Keratinocyte (primary cell): ENCODE data around the gene AJAP1. TPM values are rescaled to one million over a fixed set of nuclear protein-coding genes. Genes with fewer than 3 reads are reported as not detected.

ENCODE experiments used
- DNase-seq: peaks from one replicate; pipeline ENCODE4 v3.0.0-alpha.2; 2011; ENCODE audit warnings: low read depth, missing footprints, low spot score
- FAIRE-seq: peaks from 2 replicates; lab custom pipeline; 2011; peaks lifted over from hg19 to GRCh38; lab: Jason Lieb, UNC
- H2AFZ ChIP-seq: 2 replicates; pipeline ENCODE4 v1.6.0; 2012; ENCODE audit warnings: low read length, control low read depth, inconsistent platforms; ENCODE audit not compliant: control insufficient read depth
- H3K27ac ChIP-seq: 2 replicates; pipeline ENCODE4 v1.5.1; 2011; ENCODE audit warnings: low read length; ENCODE audit not compliant: control insufficient read depth, insufficient read depth
- H3K27me3 ChIP-seq: 3 replicates; pipeline ENCODE4 v1.6.0; 2011; ENCODE audit warnings: low read length; ENCODE audit not compliant: control insufficient read depth, insufficient read depth; ENCODE audit errors: extremely low read depth
- H3K36me3 ChIP-seq, 2 experiments: 2 replicates in 1 of 2; 3 replicates in 1 of 2; pipeline ENCODE4 v1.5.1; 2011; ENCODE audit warnings: low read length in 2 of 2, mild to moderate bottlenecking in 1 of 2; ENCODE audit not compliant: control insufficient read depth in 2 of 2, insufficient read depth in 2 of 2; ENCODE audit errors: extremely low read depth in 1 of 2
- H3K4me1 ChIP-seq: 3 replicates; pipeline ENCODE4 v1.5.1; 2011; ENCODE audit warnings: low read length; ENCODE audit not compliant: control insufficient read depth, insufficient read depth; ENCODE audit errors: extremely low read depth
- H3K4me2 ChIP-seq: 3 replicates; pipeline ENCODE4 v1.6.0; 2011; ENCODE audit warnings: low read depth, low read length; ENCODE audit not compliant: control insufficient read depth, insufficient read depth; ENCODE audit errors: extremely low read depth
- H3K4me3 ChIP-seq, 3 experiments: fragments of 200-600 bp in 1 of 3; sonication (generic) in 1 of 3; 2 replicates in 2 of 3; 3 replicates in 1 of 3; pipeline ENCODE4 v1.5.1; 2011 to 2016; ENCODE audit warnings: low read length in 3 of 3, mild to moderate bottlenecking in 3 of 3, control low read depth in 2 of 3, inconsistent platforms in 1 of 3, low read depth in 1 of 3, mixed read lengths in 1 of 3, mixed run types in 1 of 3, moderate library complexity in 1 of 3; ENCODE audit not compliant: control insufficient read depth in 2 of 3, insufficient read depth in 2 of 3; ENCODE audit errors: extremely low read depth in 1 of 3
- H3K79me2 ChIP-seq: 2 replicates; pipeline ENCODE4 v1.6.0; 2012; ENCODE audit warnings: low read length; ENCODE audit not compliant: control insufficient read depth, insufficient read depth
- H3K9ac ChIP-seq: 3 replicates; pipeline ENCODE4 v1.6.0; 2011; ENCODE audit warnings: low read length; ENCODE audit not compliant: control insufficient read depth, insufficient read depth; ENCODE audit errors: extremely low read depth
- H3K9me1 ChIP-seq: 3 replicates; pipeline ENCODE4 v1.6.0; 2011; ENCODE audit warnings: low read length; ENCODE audit not compliant: control insufficient read depth, insufficient read depth; ENCODE audit errors: extremely low read depth
- H3K9me3 ChIP-seq: 2 replicates; pipeline ENCODE4 v1.5.1; 2012; ENCODE audit warnings: low read depth, low read length; ENCODE audit not compliant: control insufficient read depth
- H4K20me1 ChIP-seq: 3 replicates; pipeline ENCODE4 v1.6.0; 2011; ENCODE audit warnings: low read length; ENCODE audit not compliant: control insufficient read depth, insufficient read depth; ENCODE audit errors: extremely low read depth
- EZH2 ChIP-seq: IDR thresholded peaks from one replicate; pipeline ENCODE4 v1.6.1; 2012; ENCODE audit warnings: inconsistent platforms, mild to moderate bottlenecking, low read length, moderate library complexity
- dilution Hi-C: fragments of 300-500 bp; cut with MboI; formaldehyde crosslinking; loops from one replicate; pipeline ENCODE4 v1.7.0; 2020; ENCODE audit warnings: low sequenced_read_pairs; ENCODE audit not compliant: extremely low pct_ligation_motif_present
- polyA plus RNA-seq, 5 experiments: library from polyadenylated mRNA; depleted of rRNA in 3 of 5; stranded (reverse) in 3 of 5; stranded (forward) in 1 of 5; unstranded in 1 of 5; fragments of >200 nt; gene quantifications; 1 replicate in 1 of 5; 2 replicates in 3 of 5; 3 replicates in 1 of 5; pipeline versions ENCODE4 v1.2.1 to v1.2.3, GENCODE V29; 2011 to 2012; ENCODE audit warnings: missing spikeins in 2 of 5, low read depth in 1 of 5, low replicate concordance in 1 of 5
- TF ChIP-seq, protein P1 (sequence below), 3 experiments: IDR thresholded peaks in 1 of 3; conservative IDR thresholded peaks in 1 of 3; optimal IDR thresholded peaks in 1 of 3; 2 replicates in 2 of 3; 3 replicates in 1 of 3; pipeline versions ENCODE3 to v1.5.1; 2011; ENCODE audit warnings: low read length in 3 of 3, mild to moderate bottlenecking in 3 of 3, moderate library complexity in 2 of 3, control low read depth in 1 of 3, inconsistent platforms in 1 of 3; ENCODE audit not compliant: insufficient read depth in 2 of 3; ENCODE audit errors: extremely low read depth in 1 of 3

AJAP1 gene
- polyA plus RNA-seq, 1 donor (not counting 4 experiments of a cell fraction or from before 2014, with no cell fraction given) = 2.2 TPM

DNA sequence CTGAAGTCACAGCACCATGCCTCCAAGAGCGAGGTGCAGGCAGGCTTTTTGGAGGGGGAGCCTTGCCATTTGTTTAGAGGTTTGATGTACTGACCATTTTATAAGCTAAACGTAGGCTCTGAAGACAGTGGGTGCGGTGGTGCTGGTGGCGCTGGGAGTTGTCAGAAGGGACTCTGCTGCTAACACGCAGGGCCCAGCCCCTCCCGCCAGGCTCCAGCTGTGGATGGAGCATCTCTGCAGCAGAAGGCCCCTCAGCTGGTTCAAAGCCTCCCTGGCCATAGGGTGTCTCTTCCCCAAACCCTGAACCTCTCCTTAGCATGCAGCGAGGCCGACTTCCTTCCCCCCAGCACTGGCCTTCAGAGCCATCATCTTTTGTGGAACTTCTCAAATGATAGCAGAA lies 105.3 kb downstream of the AJAP1 start:
- Histone ChIP-seq H3K79me2 (no peaks in the 10 kb centered on the region), H3K9me1 (no peaks in the 10 kb centered on the region), H3K27me3 (no peaks in the 10 kb centered on the region), H3K36me3 (no peaks in the 10 kb centered on the region), H3K27ac (no peak overlapping the region), H3K9me3 (no peaks in the 10 kb centered on the region), H3K4me3 (no peak overlapping the region), H3K4me1 (peaks cover 15% of the 10 kb centered on the region), H4K20me1 (no peaks in the 10 kb centered on the region), H3K9ac (no peak overlapping the region), H2AFZ (no peak overlapping the region), H3K4me2 (no peak overlapping the region)
- FAIRE-seq (no peak), DNase-seq (no peak)
- dilution Hi-C loops = no loop called here
- no peak for TF ChIP-seq EZH2

DNA sequence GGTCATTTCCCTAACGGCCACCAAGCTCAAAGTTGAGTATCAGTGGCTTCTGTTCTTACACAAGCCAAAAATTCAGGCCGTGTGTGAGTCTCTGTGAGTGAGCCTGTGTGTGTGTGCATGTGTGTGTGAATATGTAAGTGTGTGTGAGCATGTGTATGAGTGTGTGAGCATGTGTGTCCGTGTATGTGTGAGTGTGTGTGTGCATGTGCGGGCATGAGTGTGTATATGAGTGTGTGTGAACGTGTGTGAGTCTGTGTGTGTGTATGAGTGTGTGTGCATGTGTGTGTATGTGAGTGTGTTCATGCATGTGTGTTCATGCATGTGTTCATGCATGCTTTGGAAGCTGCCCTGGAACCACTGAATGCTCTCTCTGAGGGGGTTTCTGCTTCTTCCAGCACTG lies 105.7 kb downstream of the AJAP1 start:
- TF ChIP-seq EZH2 = no peak
- Histone ChIP-seq H3K27me3 (no peaks in the 10 kb centered on the region), H3K9me1 (no peaks in the 10 kb centered on the region), H3K4me1 (peaks cover 12% of the 10 kb centered on the region), H3K27ac (no peak overlapping the region), H3K36me3 (no peaks in the 10 kb centered on the region), H3K4me3 (no peak overlapping the region), H3K4me2 (no peak overlapping the region), H4K20me1 (no peaks in the 10 kb centered on the region), H3K9me3 (no peaks in the 10 kb centered on the region), H3K79me2 (no peaks in the 10 kb centered on the region), H2AFZ (no peak overlapping the region), H3K9ac (no peak overlapping the region)
- no peak for DNase-seq
- no peak for FAIRE-seq
- dilution Hi-C loops = no loop called here

DNA sequence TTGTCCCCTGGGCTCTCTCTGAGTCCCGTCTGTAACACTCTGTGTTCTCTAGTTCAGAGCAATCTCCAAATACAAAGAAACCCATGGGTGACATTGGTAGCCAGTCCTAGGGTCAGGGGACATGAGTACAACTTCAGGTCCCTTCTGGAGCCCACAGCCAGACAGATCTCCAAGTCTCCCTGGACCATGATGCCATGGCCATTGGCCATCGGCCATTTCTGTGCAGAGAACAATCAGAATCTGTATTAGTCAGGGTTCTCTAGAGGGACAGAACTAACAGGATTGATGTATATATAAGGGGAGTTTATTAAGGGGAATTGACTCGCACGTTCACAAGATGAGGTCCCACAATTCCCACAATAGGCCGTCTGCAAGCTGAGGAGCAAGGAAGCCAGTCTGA lies 106.9 kb downstream of the AJAP1 start:
- no peaks in the 10 kb centered on the region for H4K20me1 ChIP-seq
- TF ChIP-seq EZH2 = no peak
- TF ChIP-seq, protein P1, sequence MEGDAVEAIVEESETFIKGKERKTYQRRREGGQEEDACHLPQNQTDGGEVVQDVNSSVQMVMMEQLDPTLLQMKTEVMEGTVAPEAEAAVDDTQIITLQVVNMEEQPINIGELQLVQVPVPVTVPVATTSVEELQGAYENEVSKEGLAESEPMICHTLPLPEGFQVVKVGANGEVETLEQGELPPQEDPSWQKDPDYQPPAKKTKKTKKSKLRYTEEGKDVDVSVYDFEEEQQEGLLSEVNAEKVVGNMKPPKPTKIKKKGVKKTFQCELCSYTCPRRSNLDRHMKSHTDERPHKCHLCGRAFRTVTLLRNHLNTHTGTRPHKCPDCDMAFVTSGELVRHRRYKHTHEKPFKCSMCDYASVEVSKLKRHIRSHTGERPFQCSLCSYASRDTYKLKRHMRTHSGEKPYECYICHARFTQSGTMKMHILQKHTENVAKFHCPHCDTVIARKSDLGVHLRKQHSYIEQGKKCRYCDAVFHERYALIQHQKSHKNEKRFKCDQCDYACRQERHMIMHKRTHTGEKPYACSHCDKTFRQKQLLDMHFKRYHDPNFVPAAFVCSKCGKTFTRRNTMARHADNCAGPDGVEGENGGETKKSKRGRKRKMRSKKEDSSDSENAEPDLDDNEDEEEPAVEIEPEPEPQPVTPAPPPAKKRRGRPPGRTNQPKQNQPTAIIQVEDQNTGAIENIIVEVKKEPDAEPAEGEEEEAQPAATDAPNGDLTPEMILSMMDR (optimal IDR thresholded peaks at IDR 0.05 in 1 of 3, IDR thresholded peaks at IDR 0.05 in 1 of 3, conservative IDR thresholded peaks at IDR 0.05 in 1 of 3; ENCODE audit: extremely low read depth in 1 of 3, insufficient read depth in 2 of 3, low read length in 3 of 3) = no peak
- H3K4me1 ChIP-seq = no peaks in the 10 kb centered on the region
- H2AFZ ChIP-seq = no peak overlapping the region
- H3K36me3 ChIP-seq = no peaks in the 10 kb centered on the region
- H3K79me2 ChIP-seq = no peaks in the 10 kb centered on the region
- dilution Hi-C loops = no loop called here
- no peak for DNase-seq
- no peaks in the 10 kb centered on the region for H3K9me1 ChIP-seq
- no peak overlapping the region for H3K4me2 ChIP-seq
- H3K4me3 ChIP-seq = no peak overlapping the region
- no peak overlapping the region for H3K27ac ChIP-seq
- no peaks in the 10 kb centered on the region for H3K27me3 ChIP-seq
- FAIRE-seq = no peak
- no peak overlapping the region for H3K9ac ChIP-seq
- H3K9me3 ChIP-seq = no peaks in the 10 kb centered on the region
